GM18498 (cell line): ENCODE data around the gene ALDH1A1.
"Not testable (repeated sequence)": the region's sequence is repeated elsewhere in the genome, so short reads cannot be mapped to it uniquely, and the experiment has no call there.

Experiments used
- ATAC-seq: cut with Tn5 transposase; IDR thresholded peaks from one replicate; pipeline ENCODE4 v1.9.1; 2021; ENCODE audit warnings: mild to moderate bottlenecking, moderate library complexity; ENCODE audit not compliant: unreplicated experiment

The ALDH1A1 gene

DNA sequence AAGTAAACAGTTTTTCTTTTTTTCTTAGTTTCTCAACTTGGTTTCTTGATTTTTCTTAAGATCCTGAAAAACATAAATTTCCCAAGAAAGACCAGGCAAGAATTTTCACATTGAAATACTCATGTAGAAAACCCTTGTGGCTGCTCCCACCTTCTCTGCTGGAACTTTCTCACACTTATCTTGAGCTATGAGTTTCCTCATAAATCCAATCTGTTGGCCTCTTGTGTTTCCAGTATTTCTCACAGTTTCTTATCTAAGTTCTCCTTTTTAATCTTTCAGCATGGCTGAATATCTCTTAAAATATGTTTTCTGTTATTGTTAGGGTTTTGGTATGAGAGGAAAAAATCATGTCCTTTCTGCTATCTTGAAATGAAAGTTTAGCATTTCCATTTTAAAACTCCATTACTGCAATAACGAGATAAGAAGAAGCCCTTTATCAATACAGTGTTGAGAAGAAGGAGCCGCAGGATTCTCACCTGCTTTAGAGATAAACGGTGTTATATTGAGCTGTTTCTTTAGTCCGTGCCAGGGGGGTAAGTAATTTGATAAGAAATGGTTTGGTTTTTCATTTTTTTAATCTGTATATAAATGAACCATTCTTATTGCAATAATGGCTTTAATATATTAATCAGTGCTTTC lies 89.3 kb downstream of the ALDH1A1 start:
- no peak for ATAC-seq

DNA sequence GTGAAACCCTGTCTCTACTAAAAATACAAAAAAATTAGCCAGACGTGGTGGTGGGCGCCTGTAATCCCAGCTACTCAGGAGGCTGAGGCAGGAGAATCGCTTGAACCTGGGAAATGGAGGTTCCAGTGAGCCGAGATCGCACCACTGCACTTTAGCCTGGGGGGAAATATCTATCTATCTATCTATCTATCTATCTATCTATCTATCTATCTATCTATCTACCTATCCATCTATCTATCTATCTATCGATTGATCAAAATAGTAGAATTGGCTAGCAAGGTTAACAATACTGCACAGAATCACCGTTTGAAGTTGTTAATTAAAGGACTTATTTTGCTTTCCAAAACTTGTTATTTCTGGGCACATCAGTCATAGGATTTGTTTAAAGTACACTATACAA lies 90.1 kb downstream of the ALDH1A1 start:
- not testable (repeated sequence) for ATAC-seq

GRCh38 chr9:72858089-72858912 lies 94.6 kb downstream of the ALDH1A1 start:
- no peak for ATAC-seq

GRCh38 chr9:72857624-72857996 lies 95.2 kb downstream of the ALDH1A1 start:
- no peak for ATAC-seq

GRCh38 chr9:72856972-72857623 lies 95.8 kb downstream of the ALDH1A1 start:
- ATAC-seq, result peak; percentile 65

GRCh38 chr9:72855890-72856523 lies 96.8 kb downstream of the ALDH1A1 start:
- no peak for ATAC-seq

- ATAC-seq, result no peak
Observed at GRCh38 chr9:72855321-72855720, 97.5 kb downstream of the ALDH1A1 start.
